Stimulated activated CD8-positive, alpha-beta memory T cell treated with anti-CD3 and anti-CD28 coated beads, Interleukin-7, amount 100 ng/mL, for 48 hours (primary cell): Measurements from ENCODE around the gene KCTD17.

Experiments
- DNase-seq, 2 donors: peaks; one replicate each; pipeline ENCODE4 v3.0.0-alpha.2; 2020; ENCODE audit warnings: low read depth in 1 of 2; ENCODE audit errors: extremely low read depth in 1 of 2

KCTD17 gene, protein sequence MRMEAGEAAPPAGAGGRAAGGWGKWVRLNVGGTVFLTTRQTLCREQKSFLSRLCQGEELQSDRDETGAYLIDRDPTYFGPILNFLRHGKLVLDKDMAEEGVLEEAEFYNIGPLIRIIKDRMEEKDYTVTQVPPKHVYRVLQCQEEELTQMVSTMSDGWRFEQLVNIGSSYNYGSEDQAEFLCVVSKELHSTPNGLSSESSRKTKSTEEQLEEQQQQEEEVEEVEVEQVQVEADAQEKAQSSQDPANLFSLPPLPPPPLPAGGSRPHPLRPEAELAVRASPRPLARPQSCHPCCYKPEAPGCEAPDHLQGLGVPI

DNA sequence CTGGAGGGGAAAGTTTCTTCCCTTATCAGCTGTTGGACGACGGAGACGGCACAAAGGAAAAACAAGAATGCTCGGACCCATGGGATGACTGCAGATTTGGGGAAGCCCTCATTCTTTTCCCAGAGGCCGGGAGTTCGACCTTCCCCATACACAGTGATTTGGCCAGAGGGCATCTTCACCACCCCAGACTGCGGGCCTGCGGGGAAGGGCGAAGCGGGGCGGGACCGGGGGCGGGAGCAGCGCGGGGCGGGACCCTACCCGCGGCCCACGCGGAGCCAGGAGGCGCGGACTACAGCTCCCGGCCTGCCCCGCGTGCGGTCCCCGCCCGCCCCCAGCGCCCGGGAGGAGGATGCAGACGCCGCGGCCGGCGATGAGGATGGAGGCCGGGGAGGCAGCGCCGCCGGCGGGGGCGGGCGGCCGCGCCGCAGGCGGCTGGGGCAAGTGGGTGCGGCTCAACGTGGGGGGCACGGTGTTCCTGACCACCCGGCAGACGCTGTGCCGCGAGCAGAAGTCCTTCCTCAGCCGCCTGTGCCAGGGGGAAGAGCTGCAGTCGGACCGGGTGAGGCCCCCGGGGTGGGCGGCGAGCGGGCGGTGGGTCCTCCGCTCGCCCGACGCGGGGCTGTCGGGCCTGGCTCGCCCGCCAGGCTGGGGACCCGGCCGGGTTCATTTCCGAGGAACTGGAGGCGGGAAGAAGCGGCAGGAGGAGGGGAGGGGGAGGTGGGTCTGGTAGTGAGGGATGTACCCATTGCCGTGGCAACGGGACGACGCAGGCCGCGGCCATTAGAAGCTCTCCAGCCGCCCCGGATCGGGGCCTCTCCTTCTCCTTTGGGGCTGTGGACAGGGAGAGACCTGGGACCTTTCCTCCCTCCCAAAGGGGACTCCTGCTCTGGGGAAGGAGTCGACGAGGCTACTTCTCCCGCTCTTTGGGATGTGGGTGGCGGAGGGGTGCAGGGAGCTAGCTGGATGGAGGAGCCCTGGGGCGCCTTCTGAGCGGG lies at the start of gene KCTD17:
KCTD17 (plus strand) TSS at position 352 of the 995 bp plus-strand sequence; CDS start at position 371, 19 bp downstream.
- peak; percentile 63 to 73 for DNase-seq

DNA sequence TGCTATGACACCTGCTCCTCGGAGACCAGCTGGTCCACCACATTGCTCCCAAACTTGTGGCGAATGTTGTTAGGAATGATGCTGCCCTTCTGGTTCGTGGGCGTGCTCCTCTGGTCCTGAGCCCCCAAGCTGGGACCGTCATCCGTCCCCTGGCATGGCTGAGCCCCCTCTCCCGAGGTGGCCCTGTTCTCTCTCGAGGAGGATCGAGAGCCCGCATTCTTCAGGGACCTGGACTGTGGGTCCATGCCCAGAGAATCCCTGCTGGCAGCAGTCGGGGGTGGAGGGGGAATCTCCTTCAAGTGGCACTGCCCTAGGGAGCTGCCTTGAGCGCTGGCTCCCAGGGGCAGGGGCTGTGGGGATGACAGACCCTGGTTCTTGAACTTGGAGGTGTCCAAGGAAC lies 49.7 kb upstream of the KCTD17 start:
- DNase-seq = no peak

DNA sequence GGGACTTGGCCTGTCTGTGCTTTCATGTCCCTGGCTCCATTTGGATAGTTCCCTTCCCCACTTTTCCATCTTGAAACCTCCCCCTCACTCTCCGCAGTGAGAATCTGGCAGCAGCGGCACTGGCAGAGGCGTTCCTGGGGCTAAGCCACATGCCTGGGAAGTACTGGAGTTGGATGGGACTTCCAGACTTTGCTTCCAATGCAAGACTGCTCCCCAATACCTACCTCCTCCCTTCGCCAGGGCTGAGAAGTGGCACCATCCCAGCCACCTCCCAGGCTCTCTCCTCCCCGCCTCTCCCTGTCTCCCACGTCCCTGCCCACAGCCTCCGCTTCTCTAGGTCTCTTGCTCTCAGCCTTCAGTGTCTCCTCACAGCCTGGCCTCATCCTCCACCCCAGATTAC lies 48.9 kb upstream of the KCTD17 start:
- DNase-seq = no peak

DNA sequence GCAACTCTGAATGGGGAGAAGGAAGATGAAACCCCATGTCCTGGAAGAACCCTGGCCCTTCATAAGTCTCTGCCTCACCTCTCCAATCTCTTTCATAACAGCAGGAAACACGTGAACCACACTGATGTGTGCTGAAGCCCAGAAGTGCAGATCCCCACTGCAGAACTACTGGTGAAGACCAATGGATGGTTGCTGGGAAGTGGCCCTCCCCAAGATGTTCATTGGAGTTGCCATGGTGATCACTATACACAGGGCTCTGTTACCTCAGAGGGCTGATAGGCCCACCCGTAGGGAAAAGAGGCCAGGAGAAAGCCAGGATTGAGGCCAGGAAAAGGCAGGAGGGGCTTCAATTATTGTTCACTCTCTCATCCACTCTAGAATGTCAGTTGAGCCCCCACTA lies 43.9 kb upstream of the KCTD17 start:
- no peak for DNase-seq

DNA sequence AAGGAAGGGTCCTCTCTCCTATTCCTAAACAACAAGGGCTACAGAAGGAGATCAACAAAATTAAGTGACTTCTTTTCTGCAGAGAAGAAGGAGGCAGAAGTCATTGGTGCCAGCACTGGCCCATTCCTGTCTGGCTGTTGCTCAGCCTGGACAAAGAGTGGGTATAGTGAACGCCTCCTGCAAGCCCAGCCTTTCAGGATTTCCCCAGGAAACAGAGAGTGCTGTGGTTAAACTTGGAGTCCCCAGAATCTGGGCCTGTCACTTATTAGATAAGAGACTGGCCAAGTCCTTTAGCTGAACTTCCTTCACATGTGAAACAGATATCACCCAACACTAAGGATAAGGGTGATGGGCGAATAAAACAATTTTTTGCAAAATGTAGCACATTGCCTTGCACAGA lies 43.2 kb upstream of the KCTD17 start:
- no peak for DNase-seq

DNA sequence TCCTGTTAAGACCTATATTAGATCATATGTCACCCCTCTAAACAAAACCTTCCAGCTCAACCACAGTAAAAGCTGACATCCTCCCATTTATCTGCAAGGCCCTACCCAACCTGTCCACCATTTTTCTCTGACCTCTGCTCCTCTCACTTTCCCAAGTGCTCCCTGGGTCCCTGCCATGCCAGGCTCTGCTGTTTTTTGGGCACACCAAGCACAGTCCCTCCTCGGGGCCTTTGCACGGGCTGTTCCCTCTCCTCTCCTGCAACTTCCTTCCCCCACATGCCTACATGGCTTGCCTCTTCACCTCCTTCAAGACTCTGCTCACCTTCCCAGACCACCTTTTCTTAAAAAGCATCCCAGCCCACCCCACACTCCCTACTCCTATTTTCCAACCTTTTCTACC lies 42.1 kb upstream of the KCTD17 start:
- DNase-seq = no peak

DNA sequence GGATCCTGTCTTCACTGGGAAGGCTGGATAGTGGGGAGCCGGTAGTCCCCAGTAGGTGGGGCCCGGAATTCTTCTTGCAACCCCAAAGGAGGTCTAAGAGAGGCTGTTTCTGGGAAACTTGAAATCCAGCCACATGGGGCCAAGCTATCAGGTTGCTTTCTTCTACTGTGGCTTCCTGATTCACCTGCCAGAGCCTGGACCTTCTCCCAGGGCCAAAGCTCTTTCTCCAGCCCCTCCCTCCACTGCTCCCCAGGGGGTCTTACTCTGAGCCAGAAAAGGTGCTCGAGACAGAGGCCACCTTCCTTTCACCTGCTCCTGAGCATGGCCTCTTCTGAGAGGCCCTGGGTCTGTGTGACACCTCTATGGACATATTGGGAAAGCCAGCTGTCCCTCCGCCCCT lies 41.4 kb upstream of the KCTD17 start:
- DNase-seq = no peak

DNA sequence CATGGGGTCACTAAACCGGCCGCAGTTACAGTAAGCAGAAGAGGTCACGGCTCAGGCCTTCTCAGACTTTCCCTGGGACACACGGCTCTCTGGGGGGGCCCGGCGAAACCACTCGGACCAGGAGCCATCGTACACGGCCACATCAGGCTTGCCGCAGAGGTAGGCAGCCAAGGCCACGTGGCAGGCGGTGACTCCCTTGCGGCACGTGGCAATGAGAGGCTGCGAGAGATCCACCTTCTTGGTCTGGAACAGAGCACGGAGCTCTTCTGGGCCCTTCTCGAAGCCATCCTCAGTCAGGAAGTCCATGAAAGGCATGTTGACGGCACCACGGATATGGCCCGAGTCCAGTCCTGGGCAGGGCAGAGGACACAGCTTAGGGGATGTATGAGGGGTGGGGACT lies 40.6 kb upstream of the KCTD17 start:
- DNase-seq = no peak

DNA sequence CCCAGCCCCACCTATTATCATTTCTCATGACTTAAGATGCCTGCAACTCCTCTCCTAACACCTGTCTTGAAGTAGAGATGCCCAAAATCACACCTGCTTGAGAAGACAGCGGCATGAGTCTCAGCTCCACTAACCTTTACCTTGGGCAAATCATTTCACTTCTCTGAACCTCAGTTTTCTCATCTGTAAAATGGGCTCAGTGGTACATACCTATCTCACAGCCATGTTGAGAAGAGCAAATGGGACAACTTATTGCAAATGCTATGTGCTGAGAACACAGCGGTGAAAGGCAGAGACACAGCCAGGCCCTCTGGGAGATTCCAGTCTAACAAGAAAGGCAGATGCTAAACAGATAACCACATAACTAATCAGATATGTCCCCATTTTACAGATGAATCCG lies 40.1 kb upstream of the KCTD17 start:
- DNase-seq = no peak

DNA sequence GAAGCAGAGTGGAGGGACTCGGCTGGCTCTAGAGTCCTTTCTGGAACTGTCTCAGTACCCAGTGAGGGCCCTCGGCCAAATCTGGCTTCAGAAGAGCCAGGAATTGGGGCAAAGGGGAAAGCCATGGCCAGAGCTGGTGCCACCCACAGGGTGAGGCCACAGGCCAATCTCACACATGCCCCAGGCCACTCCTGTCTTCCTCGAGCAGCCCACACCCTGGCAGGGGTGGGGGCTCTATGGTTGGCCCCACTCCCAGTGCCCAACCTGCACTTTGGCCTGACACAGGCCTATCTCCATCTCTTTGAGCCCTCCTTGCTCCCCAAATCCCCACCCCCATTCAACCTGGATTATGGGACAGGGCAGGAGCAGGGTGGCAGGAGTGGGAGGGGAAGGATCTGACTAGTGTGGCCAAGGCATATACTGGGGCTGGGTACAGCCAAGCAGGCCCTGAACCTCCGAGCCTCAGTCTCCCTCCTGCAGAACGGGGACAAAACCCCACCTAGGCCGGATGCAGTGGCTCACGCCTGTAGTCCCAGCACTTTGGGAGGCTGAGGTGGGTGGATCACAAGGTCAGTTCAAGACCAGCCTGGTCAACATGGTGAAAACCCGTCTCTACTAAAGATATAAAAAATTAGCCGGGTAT lies 39.2 kb upstream of the KCTD17 start:
- no peak for DNase-seq

DNA sequence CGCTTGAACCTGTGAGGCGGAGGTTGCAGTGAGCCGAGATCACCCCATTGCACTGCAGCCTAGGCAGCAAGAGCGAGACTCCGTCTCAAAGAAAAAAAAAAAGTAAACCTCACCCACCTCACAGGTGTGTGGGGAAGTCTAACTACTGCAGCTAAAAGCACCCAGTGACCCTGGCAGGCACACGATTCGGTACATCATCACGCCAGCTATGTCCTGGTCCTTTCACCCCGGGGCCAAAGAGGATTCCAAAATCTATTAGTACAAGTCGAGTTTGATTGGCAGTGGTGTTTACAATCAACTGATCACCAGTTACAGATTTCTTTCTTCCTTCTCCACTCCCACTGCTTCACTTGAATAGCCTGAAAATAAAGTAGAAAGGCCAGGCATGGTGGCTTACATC lies 38.6 kb upstream of the KCTD17 start:
- DNase-seq = no peak

DNA sequence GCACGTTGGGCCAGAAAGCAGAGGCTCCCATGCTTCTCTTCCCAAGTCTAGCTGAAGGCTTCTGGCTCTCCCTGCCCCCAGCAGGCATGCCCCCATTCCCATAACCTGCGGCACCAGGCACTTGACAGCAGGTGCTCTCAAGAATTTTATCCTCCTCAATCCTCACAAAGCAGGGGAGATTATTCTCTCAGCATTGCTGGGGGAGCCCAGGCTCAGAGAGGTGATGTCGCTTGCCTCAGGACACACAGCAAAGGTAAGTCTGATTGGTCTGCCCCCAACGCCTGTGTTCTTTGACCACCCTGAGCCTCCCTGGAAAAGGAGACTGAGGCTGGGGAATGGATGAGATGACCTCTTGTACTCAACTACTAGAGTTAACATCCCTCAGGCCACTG lies 37.1 kb upstream of the KCTD17 start:
- no peak for DNase-seq

DNA sequence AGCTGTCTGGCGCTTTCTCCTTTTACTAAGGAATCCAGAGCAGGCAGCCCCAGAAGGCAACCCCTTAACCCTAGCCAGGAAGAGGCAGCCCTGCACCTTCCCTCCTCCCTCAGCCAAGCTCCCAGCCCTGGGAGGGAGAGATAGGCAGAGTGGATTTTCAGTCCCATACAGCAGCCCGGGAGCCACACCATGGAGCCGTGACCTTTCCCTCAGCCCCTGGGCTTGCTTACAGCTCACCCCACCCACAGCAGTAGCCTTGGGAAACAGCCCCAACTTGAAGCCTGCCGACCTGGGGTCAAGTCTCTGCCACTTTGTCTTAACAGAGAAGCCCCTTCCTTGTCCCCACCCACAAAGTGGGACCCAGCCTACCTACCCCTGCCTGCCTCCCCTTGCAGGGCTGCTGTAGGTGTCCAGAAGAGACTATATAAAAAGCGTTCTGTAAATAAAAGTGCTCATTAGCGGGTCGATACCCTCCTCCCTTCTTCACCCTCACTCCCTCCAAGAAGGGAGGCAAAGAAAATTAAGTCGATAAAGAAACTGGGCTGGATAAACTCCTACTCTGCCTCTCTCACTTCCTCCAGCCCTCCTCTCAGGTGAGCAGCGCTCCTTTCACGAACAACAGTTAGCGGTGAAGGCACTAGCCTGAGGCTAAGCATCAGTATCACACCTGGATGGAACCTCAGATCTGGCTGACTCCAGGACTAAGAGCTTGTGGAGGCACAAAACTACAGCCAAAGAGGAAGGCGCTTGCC lies 36.5 kb upstream of the KCTD17 start:
- no peak for DNase-seq

DNA sequence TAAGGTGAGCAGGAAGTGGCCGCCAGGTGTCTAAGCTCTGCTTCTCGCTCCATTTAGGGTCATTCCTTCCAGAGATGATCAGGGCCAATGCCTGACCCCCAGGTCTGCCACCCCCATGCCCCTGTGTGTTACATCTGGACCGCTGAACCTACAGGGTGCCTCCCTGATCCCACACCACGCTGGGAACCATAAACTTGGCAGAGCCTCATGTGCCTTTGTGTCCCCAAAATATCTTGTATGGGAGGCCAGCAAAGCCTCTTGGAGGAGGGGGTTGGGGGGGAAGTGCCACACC lies 36.0 kb upstream of the KCTD17 start:
- DNase-seq = no peak

DNA sequence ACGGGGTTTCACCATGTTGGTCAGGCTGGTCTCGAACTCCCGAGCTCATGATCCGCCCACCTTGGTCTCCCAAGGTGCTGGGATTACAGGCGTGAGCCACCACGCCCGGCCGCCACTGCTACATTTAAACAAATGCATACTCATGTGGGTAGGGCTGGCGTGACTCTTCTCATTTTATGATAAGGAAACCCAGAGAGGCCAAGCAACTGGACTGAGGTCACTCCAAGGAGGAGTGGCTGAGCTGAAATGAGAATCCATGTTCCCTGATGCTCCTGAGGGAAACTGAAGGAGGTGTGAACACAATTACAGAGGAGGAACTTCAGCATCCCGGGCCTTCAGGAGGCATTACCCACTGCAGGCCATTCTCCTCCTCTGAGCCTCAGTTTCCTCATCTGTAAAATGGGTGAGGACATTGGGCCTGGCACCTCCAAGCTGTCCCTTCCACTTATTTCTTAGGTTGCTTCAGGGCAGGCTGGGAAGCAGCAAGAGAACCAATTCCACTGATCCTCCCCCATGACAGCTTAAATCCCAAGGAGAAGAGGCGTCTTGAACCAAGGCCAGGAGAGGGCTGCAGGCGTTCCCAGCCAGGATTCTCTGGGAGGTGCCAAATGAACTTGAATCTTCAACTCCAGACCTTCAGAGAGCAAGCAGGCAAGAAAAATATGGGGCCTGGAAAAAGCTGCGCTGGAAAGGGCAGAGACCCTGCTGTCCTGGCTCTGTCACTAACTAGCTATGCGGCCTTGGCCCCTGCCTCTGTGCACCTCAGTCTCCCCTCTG lies 35.2 kb upstream of the KCTD17 start:
- DNase-seq = no peak

DNA sequence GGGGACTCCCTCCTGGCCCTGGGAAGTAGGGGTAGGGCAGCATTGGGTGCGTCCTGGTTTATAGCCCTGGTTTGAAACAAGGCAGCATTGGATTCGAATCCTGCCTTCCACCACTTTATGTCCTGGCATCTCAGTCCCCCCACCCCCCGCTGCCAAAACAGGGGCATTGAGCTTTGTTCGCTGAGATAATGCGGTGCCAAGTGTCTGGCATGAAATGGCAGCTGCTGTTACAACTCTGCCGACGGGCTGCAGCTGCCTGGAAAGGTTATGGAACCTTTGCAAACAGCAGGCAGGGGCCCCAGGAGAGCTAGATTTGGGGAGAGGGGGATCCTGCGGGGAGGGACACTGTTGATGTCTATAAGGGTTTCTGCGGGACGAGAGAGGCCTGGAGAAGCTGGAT lies 34.2 kb upstream of the KCTD17 start:
- DNase-seq = no peak

DNA sequence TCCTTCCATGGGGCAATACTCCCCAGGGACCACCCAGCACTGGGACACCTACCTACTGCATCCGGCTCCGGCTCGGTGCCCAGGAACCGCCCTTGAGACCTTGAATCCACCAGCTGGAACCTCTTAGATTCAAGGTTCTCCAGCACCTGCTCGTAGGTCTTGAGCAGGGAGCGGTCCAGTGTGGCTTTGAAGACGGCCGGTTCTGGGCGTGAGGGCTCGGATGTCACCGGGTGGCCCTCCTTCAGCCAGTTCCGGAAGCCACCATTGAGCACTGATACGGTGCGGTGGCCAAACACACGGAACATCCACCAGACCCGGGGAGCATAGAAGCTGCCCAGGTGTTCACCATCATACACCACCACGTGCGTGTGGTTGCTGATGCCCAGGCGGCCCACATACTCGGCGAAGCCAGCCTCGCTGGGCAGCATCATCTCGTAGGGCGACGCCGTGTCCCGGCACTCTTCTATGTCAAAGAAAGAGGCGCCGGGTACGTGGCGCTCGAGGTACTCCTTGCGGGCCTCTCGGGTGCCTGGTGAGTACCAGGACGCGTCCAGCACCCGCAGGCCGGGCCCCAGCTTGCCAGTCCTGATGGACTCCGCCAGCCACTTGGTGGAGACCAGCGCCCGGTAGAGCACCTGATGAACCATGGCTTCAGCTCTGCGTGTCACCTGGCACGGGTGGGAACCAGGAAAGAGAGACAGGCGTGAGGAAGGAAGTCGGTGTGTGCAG lies 33.3 kb upstream of the KCTD17 start:
- no peak for DNase-seq

DNA sequence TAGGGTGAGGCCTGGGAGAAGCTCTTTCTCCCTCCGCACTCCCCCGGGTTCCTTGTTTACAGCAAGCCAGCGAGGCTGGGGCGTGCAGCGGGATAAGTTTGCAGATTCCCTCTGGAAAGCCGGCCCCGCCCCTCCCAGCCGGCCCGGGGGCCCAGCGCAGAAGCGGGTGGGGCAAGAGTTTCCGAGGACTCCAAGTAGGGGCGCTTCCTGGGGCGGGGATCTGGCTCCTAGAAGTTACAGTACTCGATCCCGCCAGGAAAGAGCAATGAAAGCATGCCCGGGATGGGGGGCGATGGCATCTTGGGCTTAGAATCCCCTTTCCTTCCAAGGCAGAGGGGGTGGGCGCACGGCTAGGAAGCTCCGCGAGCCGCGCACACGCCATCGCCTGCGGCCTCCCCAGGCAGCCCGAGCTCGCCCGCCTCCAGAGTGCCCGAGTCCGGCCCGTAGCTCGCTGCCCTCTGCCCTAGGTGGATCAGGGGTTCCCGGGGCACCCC lies 32.7 kb upstream of the KCTD17 start:
- no peak for DNase-seq
